OCI-LY7 (cell line): ENCODE results near the gene CALR. TPM values are rescaled to one million over a fixed set of nuclear protein-coding genes. Genes with fewer than 3 reads are reported as not detected.
"Not testable (repeated sequence)": the region's sequence is repeated elsewhere in the genome, so short reads cannot be mapped to it uniquely, and the experiment has no call there.

Experiments
- BruUV-seq: library from RNA; stranded (reverse); fragments of 400-500 nt; replicated peaks from 2 replicates; lab custom pipeline; 2021; lab: Mats Ljungman, UMichigan
- CTCF ChIA-PET: fragments of 300-600 bp; sonication (Branson Sonifier 250); formaldehyde crosslinking; loops from one replicate; lab custom pipeline; 2022; ENCODE audit warnings: antibody characterized with exemption; ENCODE audit not compliant: unreplicated experiment; lab: Charles Lee
- POLR2A ChIA-PET: fragments of 300-600 bp; sonication (Branson Sonifier 250); formaldehyde crosslinking; loops from one replicate; lab custom pipeline; 2022; ENCODE audit warnings: antibody characterized with exemption; lab: Charles Lee
- DNase-seq: peaks from one replicate; pipeline ENCODE4 v3.0.0-alpha.2; 2015; ENCODE audit warnings: low spot score
- H2AFZ ChIP-seq: fragments of 200-600 bp; sonication (generic), shearing (Covaris generic); 2 replicates; pipeline ENCODE4 v1.6.1; 2014; ENCODE audit warnings: mild to moderate bottlenecking, antibody characterized with exemption, low read length, moderate library complexity
- H3K27ac ChIP-seq: fragments of 200-600 bp; sonication (generic); 2 replicates; pipeline ENCODE4 v1.5.1; 2014; ENCODE audit warnings: mixed run types, low read depth, mild to moderate bottlenecking, moderate library complexity, low read length, inconsistent platforms; ENCODE audit not compliant: poor library complexity, severe bottlenecking
- H3K36me3 ChIP-seq: fragments of 200-600 bp; sonication (generic); 2 replicates; pipeline ENCODE4 v1.6.1; 2014; ENCODE audit warnings: mild to moderate bottlenecking, antibody characterized with exemption, low read length, moderate library complexity, mixed read lengths; ENCODE audit not compliant: insufficient read depth
- H3K4me1 ChIP-seq: fragments of 200-600 bp; sonication (generic); 2 replicates; pipeline ENCODE4 v1.5.1; 2014; ENCODE audit warnings: mild to moderate bottlenecking, low read length; ENCODE audit not compliant: insufficient read depth, poor library complexity, severe bottlenecking
- H3K4me2 ChIP-seq: fragments of 200-600 bp; sonication (generic); 2 replicates; pipeline ENCODE4 v1.6.1; 2014; ENCODE audit warnings: mild to moderate bottlenecking, low read length
- H3K4me3 ChIP-seq: fragments of 200-600 bp; sonication (generic); 2 replicates; pipeline ENCODE4 v1.5.1; 2014; ENCODE audit warnings: mild to moderate bottlenecking, low read depth, low read length; ENCODE audit not compliant: poor library complexity, severe bottlenecking
- H3K79me2 ChIP-seq: fragments of 200-600 bp; sonication (generic); 2 replicates; pipeline ENCODE4 v1.6.1; 2016; ENCODE audit warnings: low read depth, mild to moderate bottlenecking, low read length, moderate library complexity, mixed read lengths; ENCODE audit not compliant: insufficient read depth
- H3K9me2 ChIP-seq: fragments of 200-600 bp; sonication (generic); 2 replicates; pipeline ENCODE4 v1.6.1; 2016; ENCODE audit warnings: mild to moderate bottlenecking, low read length, mixed read lengths; ENCODE audit not compliant: insufficient read depth
- H3K9me3 ChIP-seq: fragments of 200-600 bp; sonication (generic); 2 replicates; pipeline ENCODE4 v1.6.1; 2014; ENCODE audit warnings: mild to moderate bottlenecking, mixed run types, low read length, mixed read lengths
- H4K20me1 ChIP-seq: fragments of 200-600 bp; sonication (generic); 2 replicates; pipeline ENCODE4 v1.6.1; 2014; ENCODE audit warnings: mild to moderate bottlenecking, antibody characterized with exemption, low read length, moderate library complexity, mixed read lengths; ENCODE audit not compliant: insufficient read depth
- CTCF ChIP-seq: fragments of 200-600 bp; sonication (generic); conservative IDR thresholded peaks from 2 replicates; pipeline ENCODE4 v1.5.1; 2014; ENCODE audit warnings: mild to moderate bottlenecking, antibody characterized with exemption, low read length, moderate library complexity, mixed read lengths
- EZH2phosphoT487 ChIP-seq: fragments of 200-600 bp; sonication (generic); IDR thresholded peaks from 2 replicates; pipeline ENCODE4 v1.6.1; 2018; ENCODE audit warnings: low read depth, borderline replicate concordance, mild to moderate bottlenecking, mixed run types, antibody characterized with exemption, low read length, moderate library complexity, mixed read lengths
- intact Hi-C: fragments of 100-400 bp; cut with micrococcal nuclease; formaldehyde crosslinking; loops from one replicate; pipeline ENCODE4 v1.10.0; 2022; ENCODE audit not compliant: unreplicated experiment
- total RNA-seq, 2 experiments: library from RNA; depleted of rRNA in 1 of 2; stranded (reverse); fragments of >200 nt in 1 of 2; shearing (Covaris generic) in 1 of 2; gene quantifications; 2 replicates each; pipeline ENCODE4 v1.2.3, GENCODE V29; 2014 to 2022

CALR gene
- total RNA-seq, 2 experiments from 2014 or later: 581 to 1,039 TPM

- TSS peak; percentile 71 for BruUV-seq
- CTCF ChIA-PET: no interaction called here
- Histone ChIP-seq H3K4me3 (peak overlapping the region; percentile 78), H3K27ac (peak overlapping the region; percentile 84), H3K79me2 (peaks cover 35% of the 10 kb centered on the region; the same call in 1 of the 2 replicates), H3K4me1 (peaks cover 38% of the 10 kb centered on the region), H3K9me3 (no peaks in the 10 kb centered on the region), H3K9me2 (no peaks in the 10 kb centered on the region), H2AFZ (no peak overlapping the region), H3K36me3 (peaks cover 43% of the 10 kb centered on the region), H3K4me2 (peak overlapping the region; percentile 56), H4K20me1 (no peaks in the 10 kb centered on the region)
- intact Hi-C loops: loop anchor here (5.0 kb wide), 1 partner anchor 64 kb away; the partner anchor contains the start of gene GCDH
- no peak for DNase-seq
- POLR2A ChIA-PET: interaction anchor here (0.9 kb wide), 1 partner anchor 10 kb away, joined by 4 read pairs; no protein-coding TSS in a partner anchor
- TF ChIP-seq EZH2phosphoT487: no peak
- TF ChIP-seq CTCF: no peak
Observed at GRCh38 chr19:12955996-12956395, 17.6 kb downstream of the CALR start.

GRCh38 chr19:12956446-12957388, 18.3 kb downstream of the CALR start, which contains the start of gene GADD45GIP1:
TSS of gene GADD45GIP1 (minus strand) at chr19:12957223. CDS start at chr19:12957212, 11 bp downstream.
- Histone ChIP-seq H3K9me3 (no peaks in the 10 kb centered on the region), H2AFZ (peak within 1 kb of the TSS; percentile 79), H3K4me1 (peaks cover 38% of the 10 kb centered on the region), H3K4me3 (peak within 1 kb of the TSS; percentile 78), H3K4me2 (peak within 1 kb of the TSS; percentile 56), H3K79me2 (peaks cover 35% of the 10 kb centered on the region; the same call in 1 of the 2 replicates), H4K20me1 (no peaks in the 10 kb centered on the region), H3K36me3 (peaks cover 36% of the 10 kb centered on the region), H3K27ac (peak within 1 kb of the TSS; percentile 84), H3K9me2 (no peaks in the 10 kb centered on the region)
- TF ChIP-seq EZH2phosphoT487 (no peak), CTCF (no peak)
- DNase-seq: peak; percentile 86
- ChIA-PET POLR2A (interaction anchor here (0.9 kb wide), 1 partner anchor 10 kb away, joined by 4 read pairs; no protein-coding TSS in a partner anchor), CTCF (no interaction called here)
- intact Hi-C loops: loop anchor here (5.0 kb wide), 1 partner anchor 64 kb away; the partner anchor contains the start of gene GCDH
- no TSS peak for BruUV-seq

GRCh38 chr19:12957389-12957952, 19.1 kb downstream of the CALR start:
- Histone ChIP-seq H3K27ac (peak overlapping the region; percentile 84), H3K4me3 (peak overlapping the region; percentile 78), H2AFZ (peak overlapping the region; percentile 79), H3K4me2 (peak overlapping the region; percentile 56), H3K36me3 (peaks cover 28% of the 10 kb centered on the region), H3K4me1 (peaks cover 38% of the 10 kb centered on the region), H3K79me2 (peaks cover 35% of the 10 kb centered on the region; the same call in 1 of the 2 replicates)
- POLR2A ChIA-PET: interaction anchor here (0.7 kb wide), 1 partner anchor 111 kb away, joined by 6 read pairs; no protein-coding TSS in a partner anchor
- BruUV-seq, H3K9me3 ChIP-seq, H3K9me2 ChIP-seq, CTCF ChIA-PET, H4K20me1 ChIP-seq: not testable (repeated sequence)
- peak; percentile 71 for DNase-seq
- intact Hi-C loops: loop anchor here (5.0 kb wide), 1 partner anchor 65 kb away; the partner anchor contains the start of gene GCDH
